ENCODE measurements around the gene SLC7A14. TPM values are rescaled to one million over a fixed set of nuclear protein-coding genes. Genes with fewer than 3 reads are reported as not detected.
A peak's percentile ranks its signal among the peaks of the same experiment; 100 is the strongest.

The SLC7A14 gene
- total and polyA plus RNA-seq, 9 donors = under 0.01 to 0.62 (median 0.20) TPM; not detected in 2

DNA sequence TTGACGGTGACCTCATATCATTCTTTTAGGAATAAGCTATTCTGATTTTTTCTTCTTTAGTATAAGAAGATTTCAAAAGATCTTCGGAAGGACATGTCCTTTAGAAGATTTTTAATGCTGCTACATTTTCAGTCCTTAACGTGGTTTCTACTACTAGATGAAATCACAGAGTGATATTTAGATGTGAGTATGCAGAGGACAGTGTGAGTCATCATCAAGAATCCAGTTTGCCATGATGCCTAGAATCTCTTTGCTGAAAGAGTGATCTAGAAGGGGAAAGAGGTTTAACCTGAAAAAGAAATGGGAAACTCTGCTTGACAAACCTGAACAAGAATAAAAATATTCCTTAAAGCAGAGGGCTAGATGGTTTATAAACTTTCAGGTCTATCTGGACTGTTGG is 43.2 kb downstream of the SLC7A14 start:
- no peaks in the 10 kb centered on the region for H3K4me1 ChIP-seq (ENCODE audit: control insufficient read depth, insufficient read depth, low read length)
- no peaks in the 10 kb centered on the region for H3K9me3 ChIP-seq (replicated peaks; ENCODE audit: control insufficient read depth, low read depth, low read length)
- H3K27me3 ChIP-seq (ENCODE audit: control insufficient read depth, insufficient read depth, low read length) = no peaks in the 10 kb centered on the region
- no peaks in the 10 kb centered on the region for H3K36me3 ChIP-seq (ENCODE audit: control insufficient read depth, insufficient read depth, low read length)
- no peak for DNase-seq
- whole genome bisulfite sequencing (ENCODE audit: insufficient coverage) = no CpG with 5 or more reads among the region's 3 CpGs
- H3K4me3 ChIP-seq (ENCODE audit: low read length) = no peak overlapping the region
- no peak overlapping the region for H3K27ac ChIP-seq (ENCODE audit: low read length)

DNA sequence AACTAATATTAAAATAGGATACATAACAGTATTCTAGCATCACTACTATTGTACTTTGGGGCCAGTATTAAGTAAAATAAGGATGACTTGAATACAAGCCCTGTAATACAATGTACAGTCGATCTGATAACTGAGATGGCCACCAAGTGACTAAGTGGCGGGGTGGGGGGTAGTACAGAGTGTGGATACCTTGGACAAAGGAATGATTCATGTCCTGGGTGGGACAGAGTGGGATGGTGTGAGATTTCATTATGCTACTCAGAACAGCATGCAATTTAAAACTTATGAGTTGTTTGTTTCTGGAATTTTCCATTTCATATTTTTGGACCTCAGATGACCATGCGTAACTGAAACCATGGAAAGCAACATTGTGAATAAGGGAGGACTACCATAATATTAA is 46.0 kb downstream of the SLC7A14 start:
- no peaks in the 10 kb centered on the region for H3K36me3 ChIP-seq (ENCODE audit: control insufficient read depth, insufficient read depth, low read length)
- H3K27me3 ChIP-seq (ENCODE audit: control insufficient read depth, insufficient read depth, low read length) = no peaks in the 10 kb centered on the region
- no peaks in the 10 kb centered on the region for H3K9me3 ChIP-seq (replicated peaks; ENCODE audit: control insufficient read depth, low read depth, low read length)
- WGBS (ENCODE audit: insufficient coverage) = 70% methylated on average over 2 of the region's 3 CpGs
- H3K27ac ChIP-seq (ENCODE audit: low read length) = no peak overlapping the region
- DNase-seq = no peak
- no peak overlapping the region for H3K4me3 ChIP-seq (ENCODE audit: low read length)
- H3K4me1 ChIP-seq (ENCODE audit: control insufficient read depth, insufficient read depth, low read length) = peaks cover 4% of the 10 kb centered on the region

DNA sequence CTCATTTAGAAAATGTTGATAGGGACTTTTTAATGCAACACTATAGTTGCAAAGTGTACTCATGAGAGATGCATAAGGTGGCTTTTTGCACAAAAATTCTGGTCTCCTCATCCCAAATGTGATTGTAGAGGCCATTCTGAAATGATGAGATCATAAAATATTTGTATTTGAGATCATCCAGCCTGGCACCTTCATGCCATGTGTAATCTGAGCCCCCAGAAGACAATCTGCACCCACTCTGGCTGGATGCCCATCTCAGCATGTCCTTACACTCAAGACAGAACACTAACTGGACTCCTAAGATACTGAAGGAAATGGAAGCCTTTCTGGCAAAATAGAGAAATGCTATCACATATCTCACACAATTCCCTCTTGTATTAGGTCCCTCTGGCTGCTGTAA is 49.2 kb downstream of the SLC7A14 start:
- Histone ChIP-seq H3K4me1 (ENCODE audit: control insufficient read depth, insufficient read depth, low read length) (peaks cover 4% of the 10 kb centered on the region), H3K36me3 (ENCODE audit: control insufficient read depth, insufficient read depth, low read length) (no peaks in the 10 kb centered on the region), H3K9me3 (replicated peaks; ENCODE audit: control insufficient read depth, low read depth, low read length) (no peaks in the 10 kb centered on the region), H3K27me3 (ENCODE audit: control insufficient read depth, insufficient read depth, low read length) (no peaks in the 10 kb centered on the region), H3K27ac (ENCODE audit: low read length) (no peak overlapping the region), H3K4me3 (ENCODE audit: low read length) (no peak overlapping the region)
- DNase-seq = no peak

DNA sequence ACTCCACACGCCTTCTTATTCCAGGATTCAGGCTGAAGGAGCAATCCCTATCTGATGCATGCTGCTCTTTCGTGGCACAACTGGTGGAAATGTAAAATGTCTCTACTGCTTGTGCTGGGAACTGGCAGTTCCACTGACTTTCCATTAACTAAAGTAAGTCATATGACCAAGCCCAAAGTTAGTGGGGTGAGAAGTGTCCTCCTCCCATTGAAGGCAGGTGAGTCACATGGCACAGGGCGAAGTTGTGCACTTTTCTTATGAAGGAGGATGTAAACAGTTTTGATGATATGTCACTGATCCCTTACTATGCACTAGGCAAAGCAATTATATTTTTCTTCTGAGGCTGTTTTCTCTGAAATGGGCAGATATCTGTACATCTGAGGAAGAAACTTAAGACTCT is 51.6 kb downstream of the SLC7A14 start:
- no peak for DNase-seq
- no CpG with 5 or more reads among the region's 3 CpGs for WGBS (ENCODE audit: insufficient coverage)
- Histone ChIP-seq H3K36me3 (ENCODE audit: control insufficient read depth, insufficient read depth, low read length) (no peaks in the 10 kb centered on the region), H3K9me3 (replicated peaks; ENCODE audit: control insufficient read depth, low read depth, low read length) (no peaks in the 10 kb centered on the region), H3K27ac (ENCODE audit: low read length) (no peak overlapping the region), H3K27me3 (ENCODE audit: control insufficient read depth, insufficient read depth, low read length) (no peaks in the 10 kb centered on the region), H3K4me3 (ENCODE audit: low read length) (no peak overlapping the region), H3K4me1 (ENCODE audit: control insufficient read depth, insufficient read depth, low read length) (peaks cover 5% of the 10 kb centered on the region)

DNA sequence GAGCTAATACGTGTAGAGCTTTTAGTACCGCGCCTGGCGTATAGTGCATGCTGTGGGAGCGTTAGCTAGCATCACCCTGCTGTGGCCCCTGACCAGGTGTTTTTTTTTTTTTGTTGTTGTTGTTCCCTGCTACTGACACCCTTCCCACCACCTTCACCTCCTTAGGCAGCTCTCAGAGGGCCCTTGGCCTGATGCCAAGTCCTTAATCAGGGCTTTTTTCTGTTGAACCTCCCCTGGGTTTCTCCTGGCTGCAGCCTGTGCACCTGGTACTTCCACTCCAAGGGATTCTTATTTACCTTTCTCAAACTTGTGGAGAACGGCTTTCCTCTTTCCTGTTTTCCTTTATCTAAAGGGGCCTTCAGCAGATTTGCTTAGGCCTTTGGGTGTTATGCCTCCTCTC is 53.3 kb downstream of the SLC7A14 start:
- Histone ChIP-seq H3K4me3 (ENCODE audit: low read length) (no peak overlapping the region), H3K36me3 (ENCODE audit: control insufficient read depth, insufficient read depth, low read length) (no peaks in the 10 kb centered on the region)
- 71% methylated on average over 1 of the region's 6 CpGs for WGBS (ENCODE audit: insufficient coverage)

DNA sequence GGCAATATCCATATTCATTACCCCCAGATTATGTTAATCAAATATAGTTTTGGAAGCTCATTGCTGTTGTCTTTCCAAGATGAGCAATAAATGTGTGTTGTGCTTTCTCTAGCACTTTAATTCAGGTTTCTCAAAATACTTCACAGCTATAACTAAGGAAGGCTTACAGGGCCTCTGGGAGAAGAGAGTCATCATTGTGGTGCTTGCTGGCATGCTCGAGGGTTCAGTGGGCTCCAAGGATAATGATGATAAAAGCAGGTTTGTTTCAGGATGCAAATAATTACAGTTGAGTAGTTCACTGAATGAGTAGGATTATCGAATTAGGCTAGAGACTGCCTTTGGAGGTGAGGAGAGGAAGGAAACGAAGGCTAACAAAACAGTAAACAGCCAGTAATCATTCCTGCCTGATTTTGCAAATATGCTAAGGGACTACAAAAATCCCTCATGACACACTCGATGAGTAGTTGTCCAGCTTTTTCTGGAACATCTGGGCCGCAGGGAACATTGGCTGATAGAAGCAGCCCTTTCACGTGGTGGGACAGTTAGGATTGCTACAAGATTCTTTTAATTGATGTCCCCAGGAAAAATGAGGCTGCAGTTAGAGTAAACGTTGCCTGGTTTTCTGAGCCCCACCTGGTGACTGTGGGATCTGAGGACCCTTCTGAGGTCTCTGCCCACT is 54.1 kb downstream of the SLC7A14 start:
- H3K4me1 ChIP-seq (ENCODE audit: control insufficient read depth, insufficient read depth, low read length) = peaks cover 9% of the 10 kb centered on the region
- H3K36me3 ChIP-seq (ENCODE audit: control insufficient read depth, insufficient read depth, low read length) = no peaks in the 10 kb centered on the region
- no peak for DNase-seq
- 18% methylated on average over 3 of the region's 7 CpGs for WGBS (ENCODE audit: insufficient coverage)
- H3K27ac ChIP-seq (ENCODE audit: low read length) = no peak overlapping the region
- H3K4me3 ChIP-seq (ENCODE audit: low read length) = no peak overlapping the region
- no peaks in the 10 kb centered on the region for H3K9me3 ChIP-seq (replicated peaks; ENCODE audit: control insufficient read depth, low read depth, low read length)
- H3K27me3 ChIP-seq (ENCODE audit: control insufficient read depth, insufficient read depth, low read length) = no peaks in the 10 kb centered on the region

More for the DNA sequence above, 53.3 kb downstream of the SLC7A14 start:
- H3K9me3 ChIP-seq (replicated peaks; ENCODE audit: control insufficient read depth, low read depth, low read length) = no peaks in the 10 kb centered on the region
- DNase-seq = no peak
- no peaks in the 10 kb centered on the region for H3K27me3 ChIP-seq (ENCODE audit: control insufficient read depth, insufficient read depth, low read length)
- peaks cover 9% of the 10 kb centered on the region for H3K4me1 ChIP-seq (ENCODE audit: control insufficient read depth, insufficient read depth, low read length)
- H3K27ac ChIP-seq (ENCODE audit: low read length) = no peak overlapping the region

DNA sequence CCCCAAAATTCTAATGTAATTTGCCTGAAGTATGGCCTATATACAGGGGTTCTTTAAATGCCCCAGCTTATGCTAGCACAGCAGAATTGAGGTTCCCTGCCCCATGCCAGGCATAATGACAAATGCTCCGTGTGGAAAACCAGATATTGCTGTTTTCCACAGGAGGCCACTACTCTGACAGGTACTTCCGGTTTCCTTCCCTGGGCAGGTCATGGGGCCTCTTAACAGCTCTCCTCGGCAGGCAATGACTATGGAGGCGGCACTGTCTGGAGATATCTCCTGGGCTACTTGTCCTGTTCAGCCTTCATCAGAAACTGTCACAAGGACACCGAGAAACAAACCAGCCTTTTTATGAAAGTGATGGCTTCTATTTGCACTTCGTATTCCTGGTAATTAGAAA is 54.8 kb downstream of the SLC7A14 start:
- Histone ChIP-seq H3K36me3 (ENCODE audit: control insufficient read depth, insufficient read depth, low read length) (no peaks in the 10 kb centered on the region), H3K27ac (ENCODE audit: low read length) (no peak overlapping the region), H3K4me1 (ENCODE audit: control insufficient read depth, insufficient read depth, low read length) (peaks cover 5% of the 10 kb centered on the region), H3K4me3 (ENCODE audit: low read length) (no peak overlapping the region), H3K9me3 (replicated peaks; ENCODE audit: control insufficient read depth, low read depth, low read length) (no peaks in the 10 kb centered on the region), H3K27me3 (ENCODE audit: control insufficient read depth, insufficient read depth, low read length) (no peaks in the 10 kb centered on the region)
- DNase-seq = no peak
- WGBS (ENCODE audit: insufficient coverage) = 53% methylated on average over 4 of the region's 6 CpGs

DNA sequence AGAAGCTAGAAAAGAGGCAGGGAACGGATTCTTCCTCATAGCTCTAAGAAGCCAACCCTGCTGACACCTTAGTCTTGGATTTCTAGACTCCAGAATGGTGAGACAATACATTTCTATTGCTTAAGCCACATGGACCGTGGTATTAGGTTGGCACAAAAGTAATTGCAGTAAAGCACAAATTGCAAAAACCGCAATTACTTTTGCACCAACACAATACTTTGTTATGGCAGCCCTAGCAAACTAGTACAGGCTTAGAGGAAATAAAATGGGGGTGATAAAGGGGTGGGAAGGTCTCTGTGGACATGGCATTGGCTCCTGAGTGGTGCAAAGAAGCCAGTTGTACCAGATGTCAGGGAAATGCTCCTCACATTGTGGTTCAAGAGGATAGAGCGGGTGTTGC is 56.0 kb downstream of the SLC7A14 start:
- Histone ChIP-seq H3K4me3 (ENCODE audit: low read length) (no peak overlapping the region), H3K27me3 (ENCODE audit: control insufficient read depth, insufficient read depth, low read length) (no peaks in the 10 kb centered on the region), H3K9me3 (replicated peaks; ENCODE audit: control insufficient read depth, low read depth, low read length) (no peaks in the 10 kb centered on the region), H3K36me3 (ENCODE audit: control insufficient read depth, insufficient read depth, low read length) (no peaks in the 10 kb centered on the region), H3K27ac (ENCODE audit: low read length) (no peak overlapping the region), H3K4me1 (ENCODE audit: control insufficient read depth, insufficient read depth, low read length) (peaks cover 5% of the 10 kb centered on the region)
- WGBS (ENCODE audit: insufficient coverage) = 57% methylated on average over 1 of the region's 4 CpGs
- no peak for DNase-seq

DNA sequence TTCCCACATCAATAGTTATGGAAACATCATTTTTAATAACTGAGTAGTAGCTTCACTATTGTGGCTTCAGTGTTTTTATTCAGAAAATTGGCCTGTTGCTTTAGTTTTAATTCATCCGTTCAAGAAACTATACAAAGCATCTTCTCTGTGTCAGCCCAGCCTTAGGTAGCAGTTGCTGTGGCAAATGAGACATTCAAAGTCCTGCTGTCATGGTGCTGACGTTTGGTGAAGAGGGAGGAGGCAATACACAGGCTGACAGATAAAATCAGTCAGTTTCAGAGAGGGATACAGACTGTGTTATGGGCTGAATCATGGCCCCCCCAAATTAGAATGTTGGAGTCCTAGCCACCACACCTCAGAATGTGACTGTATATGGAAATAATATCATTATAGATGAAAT is 56.5 kb downstream of the SLC7A14 start:
- Histone ChIP-seq H3K36me3 (ENCODE audit: control insufficient read depth, insufficient read depth, low read length) (no peaks in the 10 kb centered on the region), H3K4me1 (ENCODE audit: control insufficient read depth, insufficient read depth, low read length) (peaks cover 5% of the 10 kb centered on the region), H3K4me3 (ENCODE audit: low read length) (no peak overlapping the region), H3K9me3 (replicated peaks; ENCODE audit: control insufficient read depth, low read depth, low read length) (no peaks in the 10 kb centered on the region), H3K27me3 (ENCODE audit: control insufficient read depth, insufficient read depth, low read length) (no peaks in the 10 kb centered on the region), H3K27ac (ENCODE audit: low read length) (no peak overlapping the region)
- 13% methylated on average over 1 of the region's 2 CpGs for WGBS (ENCODE audit: insufficient coverage)
- no peak for DNase-seq

DNA sequence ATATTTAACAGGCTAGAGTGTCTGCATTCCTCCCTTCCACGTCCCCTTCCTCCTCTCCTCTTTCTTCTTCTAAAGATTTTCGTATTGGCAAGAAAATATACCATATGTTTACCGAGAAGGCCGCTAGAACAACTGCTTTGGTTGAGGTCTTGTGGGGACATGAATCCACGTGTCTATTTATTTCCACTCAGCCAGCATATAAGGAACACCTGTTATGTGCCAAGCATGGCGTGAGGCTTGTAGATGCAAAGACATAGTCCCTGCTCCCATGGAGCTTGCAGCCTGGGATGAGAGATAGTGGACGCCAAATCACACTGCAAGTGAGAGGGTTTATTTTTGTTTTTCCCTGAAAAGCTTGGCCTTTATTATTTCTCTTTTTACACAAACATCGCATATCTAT is 57.1 kb downstream of the SLC7A14 start:
- Histone ChIP-seq H3K27me3 (ENCODE audit: control insufficient read depth, insufficient read depth, low read length) (no peaks in the 10 kb centered on the region), H3K4me1 (ENCODE audit: control insufficient read depth, insufficient read depth, low read length) (peaks cover 8% of the 10 kb centered on the region), H3K4me3 (ENCODE audit: low read length) (no peak overlapping the region), H3K9me3 (replicated peaks; ENCODE audit: control insufficient read depth, low read depth, low read length) (no peaks in the 10 kb centered on the region), H3K36me3 (ENCODE audit: control insufficient read depth, insufficient read depth, low read length) (no peaks in the 10 kb centered on the region), H3K27ac (ENCODE audit: low read length) (no peak overlapping the region)
- peak; percentile 49 for DNase-seq
- no CpG with 5 or more reads among the region's 8 CpGs for WGBS (ENCODE audit: insufficient coverage)

DNA sequence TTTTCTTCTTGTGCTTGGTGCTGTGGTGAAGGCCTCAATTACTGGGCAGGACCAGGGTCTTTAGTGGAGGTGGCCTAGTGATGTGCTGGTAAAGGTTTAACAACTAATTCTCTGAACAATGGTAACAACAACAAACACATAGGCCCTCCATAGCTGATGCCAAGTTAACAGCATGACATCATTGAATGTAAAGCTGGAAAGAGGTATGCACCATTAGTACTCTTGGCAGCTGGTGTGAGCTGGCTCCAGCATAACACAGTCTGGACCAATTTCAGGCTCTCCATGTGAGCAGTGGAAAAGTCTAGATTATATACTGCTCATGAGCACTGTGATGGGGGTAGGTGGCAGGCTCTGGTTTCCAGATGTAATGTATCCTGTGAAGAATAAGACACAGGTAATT is 61.8 kb downstream of the SLC7A14 start:
- H3K27me3 ChIP-seq (ENCODE audit: control insufficient read depth, insufficient read depth, low read length) = no peaks in the 10 kb centered on the region
- DNase-seq = peak; percentile 36
- H3K9me3 ChIP-seq (replicated peaks; ENCODE audit: control insufficient read depth, low read depth, low read length) = no peaks in the 10 kb centered on the region
- H3K36me3 ChIP-seq (ENCODE audit: control insufficient read depth, insufficient read depth, low read length) = no peaks in the 10 kb centered on the region
- no peak overlapping the region for H3K27ac ChIP-seq (ENCODE audit: low read length)
- H3K4me3 ChIP-seq (ENCODE audit: low read length) = no peak overlapping the region
- H3K4me1 ChIP-seq (ENCODE audit: control insufficient read depth, insufficient read depth, low read length) = peaks cover 7% of the 10 kb centered on the region
